HG03103 (cell line): ENCODE results near the gene GAA.
"Not testable (repeated sequence)": the region's sequence is repeated elsewhere in the genome, so short reads cannot be mapped to it uniquely, and the experiment has no call there.

Source experiments
- ATAC-seq: cut with Tn5 transposase; IDR thresholded peaks from one replicate; pipeline ENCODE4 v1.9.1; 2021; ENCODE audit warnings: low read depth; ENCODE audit not compliant: unreplicated experiment

GAA gene

DNA sequence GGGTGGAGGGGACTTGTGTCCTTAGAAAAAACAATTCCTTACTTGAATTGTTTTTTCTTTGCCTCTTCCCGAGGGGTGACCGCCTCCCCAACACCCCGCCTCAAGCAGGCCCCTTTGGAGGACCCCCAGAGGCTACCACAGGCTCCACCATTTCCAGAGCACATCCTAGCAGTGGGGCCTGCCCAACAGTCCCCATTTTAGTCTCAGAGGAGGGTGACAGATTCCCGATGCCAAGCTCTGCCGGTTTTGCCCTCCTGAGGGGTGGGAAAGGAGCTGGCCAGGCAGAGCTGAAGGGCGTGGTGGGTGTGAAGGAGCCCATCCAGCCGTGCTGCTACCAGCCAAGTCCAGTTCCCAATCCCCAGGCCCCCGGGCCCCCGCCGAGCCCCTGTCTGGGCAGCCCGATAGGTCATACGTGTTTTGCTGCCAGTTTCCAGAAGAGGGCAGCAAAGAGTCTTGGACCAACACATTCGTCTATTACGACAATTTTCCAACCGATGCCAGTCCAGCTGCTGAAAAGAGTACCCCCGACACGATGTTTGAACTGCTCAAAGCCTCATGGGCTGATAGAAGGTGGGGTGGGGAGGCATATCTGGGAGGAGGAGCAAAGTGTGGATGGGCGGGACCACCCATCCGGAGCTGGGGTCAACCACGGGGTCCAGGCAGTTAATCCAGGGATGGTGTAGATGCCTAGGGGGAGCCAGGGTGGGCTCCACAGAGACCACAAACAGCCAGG lies 18.8 kb upstream of the GAA start:
- ATAC-seq = no peak

DNA sequence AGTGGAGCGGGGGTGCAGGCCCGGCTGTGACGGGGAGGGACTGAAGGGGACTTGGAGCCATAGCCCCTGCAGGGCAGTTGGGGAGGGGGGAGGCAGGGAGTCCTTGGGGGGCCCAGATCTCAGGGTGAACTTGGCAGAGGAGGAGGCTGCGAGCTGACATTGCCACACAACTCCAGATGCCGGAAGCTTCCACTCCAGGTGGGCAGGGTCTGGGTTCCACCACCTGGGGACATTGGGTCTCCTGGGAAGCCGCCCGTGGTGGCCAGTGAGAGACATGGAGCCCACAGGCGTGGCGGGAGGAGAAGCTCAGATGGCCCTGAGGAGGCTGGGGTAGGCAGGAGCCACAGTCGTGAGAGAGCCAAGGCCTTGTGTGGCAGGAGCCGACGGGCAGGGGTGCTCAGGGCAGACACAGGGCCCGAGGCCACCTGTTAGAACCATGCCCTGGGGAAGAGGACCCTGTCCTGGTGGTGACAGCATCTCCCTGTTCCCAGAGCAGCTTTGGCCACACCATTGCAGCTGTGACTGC lies 18.2 kb upstream of the GAA start:
- ATAC-seq = no peak

DNA sequence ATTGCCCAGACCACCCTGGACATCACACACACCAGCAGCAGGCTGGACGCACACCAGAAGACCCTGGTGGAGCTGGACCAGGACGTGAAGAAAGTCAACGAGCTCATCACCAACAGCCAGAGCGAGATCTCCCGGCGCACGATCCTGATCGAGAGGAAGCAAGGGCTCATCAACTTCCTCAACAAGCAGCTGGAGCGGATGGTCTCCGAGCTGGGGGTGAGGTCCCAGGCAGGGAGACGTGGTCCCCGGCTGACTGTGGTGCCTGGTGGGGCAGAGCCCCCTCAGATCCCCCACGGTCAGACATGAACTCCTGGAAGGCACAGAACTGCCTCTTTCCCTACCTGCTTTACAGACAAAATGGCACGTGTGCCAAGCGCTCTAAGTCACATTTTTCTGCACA lies 16.6 kb upstream of the GAA start:
- ATAC-seq = no peak

DNA sequence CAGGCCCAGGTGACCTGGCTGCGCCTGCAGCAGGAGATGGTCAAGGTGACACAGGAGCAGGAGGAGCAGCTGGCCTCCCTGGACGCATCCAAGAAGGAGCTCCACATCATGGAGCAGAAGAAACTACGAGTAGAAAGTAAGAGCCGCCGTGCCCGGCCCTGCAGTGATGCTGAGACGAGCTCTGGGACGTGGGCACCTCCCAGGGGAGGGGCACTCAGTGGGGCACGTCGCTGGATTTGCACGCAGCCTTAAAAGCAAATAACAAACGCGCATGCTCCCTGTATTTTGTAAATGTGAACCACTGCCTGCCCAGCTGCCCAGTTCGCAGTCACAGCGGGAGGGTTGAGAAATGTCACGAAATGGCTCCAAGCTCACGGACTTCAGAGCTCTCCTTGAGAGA lies 15.3 kb upstream of the GAA start:
- ATAC-seq = no peak

DNA sequence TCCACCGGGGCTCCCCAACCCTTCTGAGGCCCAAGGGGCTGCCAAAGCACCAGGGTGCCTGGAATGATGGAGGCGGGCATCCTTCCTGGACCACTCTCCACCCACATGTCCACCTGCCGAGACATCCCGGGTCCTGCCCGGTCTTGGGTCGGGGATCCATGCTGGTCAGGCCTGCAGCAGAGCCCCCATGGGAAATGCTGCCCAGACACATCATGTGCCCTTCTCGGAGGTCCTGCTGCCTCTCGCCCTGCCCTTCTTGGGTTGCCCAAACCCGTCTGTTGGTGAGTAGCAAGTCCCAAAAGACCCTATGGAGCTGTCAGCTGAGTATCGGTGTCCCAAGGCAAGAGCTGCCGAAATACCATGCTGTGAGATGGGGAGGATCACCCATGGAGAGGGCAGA lies 14.8 kb upstream of the GAA start:
- no peak for ATAC-seq

DNA sequence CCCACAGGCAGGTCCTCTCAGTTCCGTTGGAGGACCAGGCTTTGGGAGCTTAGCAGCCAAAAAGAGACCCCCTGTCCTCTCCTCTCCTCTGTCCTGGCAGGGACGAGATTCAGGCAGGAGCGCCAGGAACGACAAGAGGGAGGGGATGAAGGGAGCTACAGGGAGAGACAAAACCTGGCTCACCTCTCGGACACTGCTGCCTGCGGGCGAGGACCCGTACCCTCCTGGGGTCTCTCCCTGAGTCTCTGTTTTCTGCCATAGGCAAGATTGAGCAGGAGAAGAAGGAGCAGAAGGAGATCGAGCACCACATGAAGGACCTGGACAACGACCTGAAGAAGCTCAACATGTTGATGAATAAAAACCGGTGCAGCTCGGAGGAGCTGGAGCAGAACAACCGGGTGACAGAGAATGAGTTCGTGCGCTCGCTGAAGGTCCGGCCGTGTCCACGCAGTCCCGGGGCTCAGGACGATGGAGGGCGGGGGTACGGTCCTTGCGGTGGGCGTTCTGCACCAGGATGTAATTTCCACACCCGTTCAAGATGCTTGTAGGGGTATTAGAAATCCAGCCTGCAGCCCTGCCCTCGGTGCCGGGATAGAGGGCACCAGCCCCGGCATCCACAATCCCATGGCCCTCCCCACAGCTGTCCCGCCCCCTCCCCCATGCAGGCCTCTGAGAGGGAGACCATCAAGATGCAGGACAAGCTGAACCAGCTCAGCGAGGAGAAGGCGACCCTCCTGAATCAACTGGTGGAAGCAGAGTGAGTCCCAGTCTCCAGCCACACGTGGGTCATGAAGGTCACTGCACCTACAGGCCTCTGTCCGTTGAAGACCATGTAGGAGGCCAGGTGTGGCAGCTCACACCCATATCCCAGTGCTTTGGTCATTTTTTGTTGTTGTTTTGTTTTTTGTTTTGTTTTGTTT lies 13.8 kb upstream of the GAA start:
- ATAC-seq = no peak

DNA sequence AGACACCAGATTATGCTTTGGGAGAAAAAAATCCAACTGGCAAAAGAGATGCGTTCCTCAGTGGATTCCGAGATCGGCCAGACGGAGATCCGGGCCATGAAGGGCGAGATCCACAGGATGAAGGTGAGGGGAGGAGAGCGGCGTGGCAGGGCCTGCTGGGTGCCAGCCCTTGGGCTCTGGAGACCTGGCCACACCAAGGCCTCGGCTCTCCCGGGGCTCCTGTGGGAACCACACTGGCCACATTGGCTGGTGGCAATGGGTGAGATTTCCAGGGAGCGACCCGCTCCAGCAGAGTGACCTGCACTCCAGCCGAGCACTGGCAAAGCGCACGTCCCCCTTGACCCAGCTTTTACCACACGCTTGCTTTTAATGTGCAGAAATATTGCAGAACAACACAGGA lies 11.6 kb upstream of the GAA start:
- no peak for ATAC-seq

DNA sequence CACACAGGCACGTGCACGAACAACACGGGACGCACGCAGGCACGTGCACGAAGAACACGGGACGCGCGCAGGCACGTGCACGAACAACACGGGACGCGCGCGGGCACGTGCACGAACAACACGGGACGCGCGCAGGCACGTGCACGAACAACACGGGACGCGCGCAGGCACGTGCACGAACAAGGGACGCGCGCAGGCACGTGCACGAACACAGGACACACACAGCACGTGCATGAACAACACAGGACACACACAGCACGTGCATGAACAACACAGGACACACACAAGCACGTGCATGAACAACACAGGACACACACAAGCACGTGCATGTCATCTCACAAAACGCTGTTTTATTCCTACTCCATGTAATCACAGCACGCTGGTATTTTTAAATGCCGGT lies 11.2 kb upstream of the GAA start:
- not testable (repeated sequence) for ATAC-seq

DNA sequence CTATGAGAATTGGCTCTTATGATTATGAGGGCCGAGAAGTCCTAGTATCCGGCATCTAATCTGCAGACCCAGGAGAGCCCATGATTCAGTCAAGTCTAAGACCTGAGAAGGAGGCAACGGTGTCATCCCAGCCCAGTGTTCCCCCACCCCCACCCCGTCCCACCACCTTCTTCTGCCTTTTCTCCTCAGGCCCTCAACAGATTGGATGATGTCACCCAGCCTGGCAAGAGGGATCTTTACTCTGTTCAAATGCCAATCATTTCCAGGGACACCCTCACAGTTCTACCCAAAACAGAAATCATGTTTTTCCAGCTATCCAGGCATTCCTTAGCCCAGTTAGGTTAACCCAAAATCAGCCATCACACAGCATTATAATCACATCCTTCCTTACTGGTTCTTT lies 10.0 kb upstream of the GAA start:
- ATAC-seq = no peak

DNA sequence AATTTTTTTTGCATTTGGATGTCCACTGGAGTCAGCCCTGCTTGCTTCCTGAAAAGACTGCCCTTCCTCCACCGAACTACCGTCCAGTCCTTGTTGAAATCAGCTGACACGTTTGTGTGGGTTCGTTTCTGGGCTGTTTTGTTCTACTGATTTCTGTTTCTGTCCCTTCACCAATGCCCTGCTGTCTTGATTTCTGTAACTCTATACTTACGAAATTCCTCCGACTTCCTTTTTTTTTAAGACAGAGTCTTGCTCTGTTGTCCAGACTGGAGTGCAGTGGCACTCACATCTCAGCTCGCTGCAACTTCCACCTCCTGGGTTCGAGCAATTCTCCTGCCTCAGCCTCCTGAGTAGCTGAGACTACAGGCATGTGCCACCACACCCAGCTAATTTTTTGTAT lies 8.4 kb upstream of the GAA start:
- ATAC-seq = no peak

DNA sequence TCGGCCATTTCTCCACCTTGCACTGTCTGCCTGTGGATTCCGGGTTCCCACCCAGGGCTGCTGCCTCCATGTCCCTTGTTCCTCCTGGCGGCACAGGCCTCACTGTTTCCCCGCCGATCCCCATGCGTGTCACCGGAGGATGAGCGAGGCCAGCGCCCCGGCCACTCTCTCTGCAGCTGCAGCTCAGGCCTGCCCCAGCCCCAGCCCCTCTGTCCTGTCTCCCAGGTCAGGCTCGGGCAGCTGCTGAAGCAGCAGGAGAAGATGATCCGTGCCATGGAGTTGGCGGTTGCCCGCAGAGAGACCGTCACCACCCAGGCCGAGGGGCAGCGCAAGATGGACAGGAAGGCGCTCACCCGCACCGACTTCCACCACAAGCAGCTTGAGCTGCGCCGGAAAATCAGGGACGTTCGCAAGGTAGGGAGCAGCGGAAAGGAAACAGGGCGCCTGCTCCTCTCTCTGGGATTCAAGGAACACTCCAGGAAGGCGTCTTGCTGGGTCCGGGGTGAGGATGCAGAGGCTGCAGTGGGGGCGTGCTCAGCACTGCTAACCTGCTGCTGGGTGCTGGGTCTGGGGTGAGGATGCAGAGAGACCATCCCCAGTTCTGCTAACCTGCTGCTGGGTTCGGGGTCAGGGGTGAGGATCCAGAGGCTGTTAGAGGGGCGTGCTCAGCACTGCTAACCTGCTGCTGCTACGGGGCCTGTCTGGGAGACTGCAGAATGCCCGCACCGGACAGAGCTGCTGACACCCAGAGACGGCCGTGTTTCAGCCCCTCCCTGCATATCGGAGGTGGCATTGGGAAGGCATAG lies 6.1 kb upstream of the GAA start:
- no peak for ATAC-seq

DNA sequence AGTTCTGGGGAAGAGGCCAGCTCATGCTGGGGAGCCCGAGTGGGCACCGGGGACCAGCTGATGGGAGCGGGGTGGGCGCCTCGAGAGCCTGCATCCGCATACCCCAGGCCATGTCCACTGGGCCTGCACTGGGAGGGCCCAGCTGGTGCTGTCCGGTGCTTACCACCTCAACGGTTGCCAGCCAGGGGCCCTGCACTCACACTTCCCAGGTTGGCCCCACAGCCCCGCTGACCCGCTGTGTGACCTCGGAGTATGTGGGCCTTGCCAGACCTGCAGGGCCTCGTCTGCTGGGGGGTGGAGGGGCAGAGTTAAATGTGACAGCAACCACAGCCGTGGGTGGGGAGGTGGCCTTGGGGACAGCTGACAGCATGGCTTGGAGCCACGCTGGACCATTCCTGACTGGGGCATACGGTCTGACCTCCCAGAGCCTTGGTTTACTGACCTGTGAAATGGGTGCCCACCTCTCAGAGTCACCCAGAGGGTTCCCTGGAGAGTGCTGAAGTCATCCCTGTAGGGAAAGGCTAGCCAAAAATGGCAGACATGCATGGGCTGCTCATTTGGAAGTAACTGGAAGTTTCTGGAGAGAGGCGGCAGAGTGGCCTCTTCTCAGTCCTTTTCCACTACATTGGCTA lies 5.4 kb upstream of the GAA start:
- no peak for ATAC-seq

DNA sequence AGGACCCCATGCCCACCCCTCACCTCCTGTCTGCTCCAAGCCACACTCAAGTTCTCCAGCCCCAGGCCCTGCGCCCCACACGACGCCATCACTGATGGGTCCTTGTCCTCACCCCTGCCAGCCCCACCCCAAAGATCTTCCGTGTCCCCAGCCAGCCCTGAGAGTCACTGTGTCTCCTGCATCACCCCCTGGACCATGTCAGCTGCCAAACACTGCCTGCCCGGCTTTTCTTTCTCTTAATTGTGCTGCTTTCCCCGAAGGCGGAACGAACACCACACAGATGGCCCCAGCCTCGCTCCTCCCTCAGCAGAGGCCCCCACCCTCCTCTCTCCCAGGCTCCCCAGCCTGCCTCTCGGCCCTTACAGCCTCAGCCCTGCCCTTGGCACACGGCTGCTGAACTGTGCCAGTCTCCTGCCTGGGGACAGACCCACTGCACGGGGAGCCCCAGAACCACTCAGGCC lies 4.8 kb upstream of the GAA start:
- ATAC-seq = no peak

DNA sequence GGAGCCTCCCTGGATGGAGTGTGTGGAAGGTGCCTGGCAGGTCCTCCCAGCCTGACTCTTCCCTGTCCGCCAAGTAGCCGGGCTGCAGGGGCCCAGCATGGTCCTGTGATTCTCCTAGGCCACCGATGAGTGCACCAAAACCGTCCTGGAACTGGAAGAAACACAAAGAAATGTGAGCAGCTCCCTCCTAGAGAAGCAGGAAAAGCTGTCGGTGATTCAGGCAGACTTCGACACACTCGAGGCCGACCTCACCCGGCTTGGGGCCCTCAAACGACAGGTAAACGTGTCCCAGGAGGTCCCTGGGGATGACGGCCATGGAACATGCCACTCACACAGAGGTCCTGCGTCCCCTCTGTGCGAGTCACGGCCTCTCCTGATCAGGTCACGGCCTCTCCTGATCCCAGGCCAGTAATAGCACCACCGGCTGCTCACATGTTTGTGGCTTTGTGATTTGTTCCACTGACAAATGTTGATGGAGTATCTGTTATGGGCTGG lies 4.2 kb upstream of the GAA start:
- ATAC-seq = no peak

DNA sequence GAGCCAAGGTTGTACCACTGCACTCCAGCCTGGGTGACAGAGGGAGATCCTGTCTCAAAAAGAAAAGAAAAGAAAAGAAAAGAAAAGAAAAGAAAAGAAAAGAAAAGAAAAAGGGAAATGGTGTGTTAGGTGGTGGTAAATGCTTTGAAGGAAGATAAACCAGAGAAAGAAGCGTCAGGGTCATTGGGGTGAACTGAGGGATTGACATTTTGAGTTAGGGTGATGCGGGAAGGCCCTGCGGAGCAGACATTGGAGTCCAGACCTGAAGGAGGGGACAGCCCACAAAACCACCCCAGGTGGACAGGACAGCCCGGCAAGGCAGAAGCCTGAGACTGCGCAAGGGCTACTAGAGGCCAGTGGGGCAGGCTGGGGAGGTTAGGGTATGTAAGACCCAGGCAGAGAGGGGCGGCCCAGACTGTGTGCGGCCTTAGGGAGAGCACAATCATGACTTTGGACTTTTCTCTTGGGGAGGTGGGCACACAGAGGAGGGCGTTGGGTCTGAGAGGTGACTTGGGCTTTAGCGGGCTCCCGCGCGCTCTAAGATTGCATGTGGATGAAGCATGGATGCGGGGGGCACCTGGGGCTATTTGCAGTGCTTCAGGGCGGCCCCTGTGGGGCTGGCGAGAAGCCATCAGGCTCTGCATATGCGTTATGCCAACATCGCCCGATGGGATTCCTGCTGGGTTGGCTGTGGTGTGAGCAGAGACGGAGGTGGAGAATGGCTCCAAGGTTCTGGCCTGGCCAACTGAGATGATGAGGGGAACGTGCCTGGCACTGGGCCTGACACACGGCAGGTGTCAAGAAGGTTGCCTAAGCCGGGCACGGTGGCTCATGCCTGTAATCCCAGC lies 3.3 kb upstream of the GAA start:
- no peak for ATAC-seq

DNA sequence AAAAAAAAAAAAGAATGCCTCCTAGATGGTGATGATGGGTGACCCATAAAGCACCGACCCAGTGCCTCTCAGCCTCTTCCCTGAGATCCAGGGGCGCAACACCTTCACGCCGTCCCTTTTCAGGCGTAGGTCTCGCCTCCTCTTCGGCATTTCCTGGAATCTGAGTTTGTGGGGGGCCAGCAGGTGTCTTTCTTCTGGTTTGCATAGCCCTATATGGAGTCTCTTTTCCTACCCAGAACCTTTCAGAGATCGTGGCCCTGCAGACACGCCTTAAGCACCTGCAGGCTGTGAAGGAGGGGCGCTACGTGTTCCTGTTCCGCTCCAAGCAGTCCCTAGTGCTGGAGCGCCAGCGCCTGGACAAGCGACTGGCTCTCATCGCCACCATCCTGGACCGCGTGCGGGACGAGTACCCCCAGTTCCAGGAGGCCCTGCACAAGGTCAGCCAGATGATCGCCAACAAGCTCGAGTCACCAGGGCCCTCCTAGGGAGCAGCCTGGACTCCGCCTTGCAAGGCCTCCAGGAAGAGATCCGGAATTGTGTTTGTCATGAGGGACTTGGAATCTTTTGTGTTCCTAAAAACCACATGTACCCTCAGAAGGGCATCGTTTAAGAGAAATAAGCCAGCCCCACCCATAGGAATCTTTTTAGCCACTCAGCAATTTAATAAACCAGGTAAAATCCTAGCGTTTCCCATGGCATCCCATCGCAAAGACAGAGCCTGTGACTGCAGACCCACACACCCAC lies 1.9 kb upstream of the GAA start:
- ATAC-seq = no peak

DNA sequence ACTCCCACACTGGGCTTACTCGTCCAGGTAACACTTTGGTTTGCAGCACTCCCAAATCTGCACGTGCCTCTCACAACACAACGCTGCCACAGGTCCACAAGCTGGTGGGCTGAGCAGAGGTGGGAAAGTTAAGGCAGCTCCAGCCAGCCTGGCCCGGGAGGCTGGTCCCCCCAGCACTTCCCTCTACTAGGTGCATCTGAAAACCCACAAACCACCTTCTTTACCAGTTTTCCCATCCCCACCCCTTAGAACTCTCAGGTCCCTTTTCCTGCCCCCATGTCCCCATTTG lies 1.4 kb upstream of the GAA start:
- no peak for ATAC-seq

DNA sequence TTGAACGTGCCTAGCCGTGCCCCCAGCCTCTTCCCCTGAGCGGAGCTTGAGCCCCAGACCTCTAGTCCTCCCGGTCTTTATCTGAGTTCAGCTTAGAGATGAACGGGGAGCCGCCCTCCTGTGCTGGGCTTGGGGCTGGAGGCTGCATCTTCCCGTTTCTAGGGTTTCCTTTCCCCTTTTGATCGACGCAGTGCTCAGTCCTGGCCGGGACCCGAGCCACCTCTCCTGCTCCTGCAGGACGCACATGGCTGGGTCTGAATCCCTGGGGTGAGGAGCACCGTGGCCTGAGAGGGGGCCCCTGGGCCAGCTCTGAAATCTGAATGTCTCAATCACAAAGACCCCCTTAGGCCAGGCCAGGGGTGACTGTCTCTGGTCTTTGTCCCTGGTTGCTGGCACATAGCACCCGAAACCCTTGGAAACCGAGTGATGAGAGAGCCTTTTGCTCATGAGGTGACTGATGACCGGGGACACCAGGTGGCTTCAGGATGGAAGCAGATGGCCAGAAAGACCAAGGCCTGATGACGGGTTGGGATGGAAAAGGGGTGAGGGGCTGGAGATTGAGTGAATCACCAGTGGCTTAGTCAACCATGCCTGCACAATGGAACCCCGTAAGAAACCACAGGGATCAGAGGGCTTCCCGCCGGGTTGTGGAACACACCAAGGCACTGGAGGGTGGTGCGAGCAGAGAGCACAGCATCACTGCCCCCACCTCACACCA lies 724 bp downstream of the GAA start:
- no peak for ATAC-seq
